ENCODE data around the gene AAK1.
"Not testable (repeated sequence)": the region's sequence is repeated elsewhere in the genome, so short reads cannot be mapped to it uniquely, and the experiment has no call there.

AAK1 gene

GRCh38 chr2:69643602-69644505 is at the start of gene AAK1:
AAK1 (minus strand) TSS chr2:69643739; CDS start chr2:69643040, 699 bp downstream.
- DNase-seq (ENCODE audit: low read depth, low spot score) = peak; percentile 61

GRCh38 chr2:69692424-69692823 is 48.9 kb upstream of the AAK1 start:
- no peak for DNase-seq (ENCODE audit: low read depth, low spot score)

- DNase-seq (ENCODE audit: low read depth, low spot score) = no peak
These were observed 46.4 kb upstream of the AAK1 start for GRCh38 chr2:69689969-69690368.

- no peak for DNase-seq (ENCODE audit: low read depth, low spot score)
These were observed 45.9 kb upstream of the AAK1 start for GRCh38 chr2:69689466-69689865.

- no peak for DNase-seq (ENCODE audit: low read depth, low spot score)
These were observed 44.6 kb upstream of the AAK1 start for GRCh38 chr2:69687971-69688611.

- no peak for DNase-seq (ENCODE audit: low read depth, low spot score)
These were observed 43.3 kb upstream of the AAK1 start for GRCh38 chr2:69686813-69687212.

- DNase-seq (ENCODE audit: low read depth, low spot score) = no peak
These were observed 41.9 kb upstream of the AAK1 start for GRCh38 chr2:69685321-69686048.

- DNase-seq (ENCODE audit: low read depth, low spot score) = no peak
These were observed 39.8 kb upstream of the AAK1 start for GRCh38 chr2:69683170-69683971.

- DNase-seq (ENCODE audit: low read depth, low spot score) = no peak
These were observed 39.0 kb upstream of the AAK1 start for GRCh38 chr2:69682525-69682924.

- DNase-seq (ENCODE audit: low read depth, low spot score) = no peak
These were observed 36.6 kb upstream of the AAK1 start for GRCh38 chr2:69680001-69680675.

GRCh38 chr2:69677914-69678313 is 34.4 kb upstream of the AAK1 start:
- DNase-seq (ENCODE audit: low read depth, low spot score) = no peak

- no peak for DNase-seq (ENCODE audit: low read depth, low spot score)
These were observed 32.6 kb upstream of the AAK1 start for GRCh38 chr2:69676146-69676545.

- DNase-seq (ENCODE audit: low read depth, low spot score) = no peak
These were observed 30.8 kb upstream of the AAK1 start for GRCh38 chr2:69674316-69674670.

GRCh38 chr2:69673098-69673497 is 29.6 kb upstream of the AAK1 start:
- DNase-seq (ENCODE audit: low read depth, low spot score) = not testable (repeated sequence)

- no peak for DNase-seq (ENCODE audit: low read depth, low spot score)
These were observed 26.1 kb upstream of the AAK1 start for GRCh38 chr2:69669666-69670065.

- DNase-seq (ENCODE audit: low read depth, low spot score) = no peak
These were observed 25.1 kb upstream of the AAK1 start for GRCh38 chr2:69668598-69668997.

GRCh38 chr2:69667805-69668382 is 24.4 kb upstream of the AAK1 start:
- no peak for DNase-seq (ENCODE audit: low read depth, low spot score)

GRCh38 chr2:69665152-69665551 is 21.6 kb upstream of the AAK1 start:
- DNase-seq (ENCODE audit: low read depth, low spot score) = no peak

- no peak for DNase-seq (ENCODE audit: low read depth, low spot score)
These were observed 20.3 kb upstream of the AAK1 start for GRCh38 chr2:69663860-69664259.

GRCh38 chr2:69662547-69662946 is 19.0 kb upstream of the AAK1 start:
- not testable (repeated sequence) for DNase-seq (ENCODE audit: low read depth, low spot score)

- no peak for DNase-seq (ENCODE audit: low read depth, low spot score)
These were observed 17.1 kb upstream of the AAK1 start for GRCh38 chr2:69660637-69661036.
